Fibroblast of lung (primary cell): ENCODE measurements around the gene EVI2B. TPM values are rescaled to one million over a fixed set of nuclear protein-coding genes. Genes with fewer than 3 reads are reported as not detected.
"Not testable (repeated sequence)": the region's sequence is repeated elsewhere in the genome, so short reads cannot be mapped to it uniquely, and the experiment has no call there.

ENCODE experiments used
- DNase-seq, 2 donors: peaks; one replicate each; pipeline versions ENCODE4 v3.0.0 to v3.0.0-alpha.2; 2010; ENCODE audit warnings: low read depth in 2 of 2
- H2AFZ ChIP-seq: 2 replicates; pipeline ENCODE4 v1.5.1; 2012; ENCODE audit warnings: low read length, control low read depth, inconsistent platforms
- H3K27ac ChIP-seq: 2 replicates; pipeline ENCODE4 v1.5.1; 2011; ENCODE audit warnings: low read length, control low read depth; ENCODE audit not compliant: insufficient read depth
- H3K27me3 ChIP-seq: 2 replicates; pipeline ENCODE4 v1.5.1; 2011; ENCODE audit warnings: mild to moderate bottlenecking, low read length; ENCODE audit not compliant: control insufficient read depth, insufficient read depth
- H3K36me3 ChIP-seq: 2 replicates; pipeline ENCODE4 v1.5.1; 2011; ENCODE audit warnings: low read length; ENCODE audit not compliant: control insufficient read depth, insufficient read depth
- H3K4me1 ChIP-seq: 2 replicates; pipeline ENCODE4 v1.5.1; 2011; ENCODE audit warnings: low read length; ENCODE audit not compliant: control insufficient read depth, insufficient read depth; ENCODE audit errors: extremely low read depth
- H3K4me2 ChIP-seq: 2 replicates; pipeline ENCODE4 v1.5.1; 2011; ENCODE audit warnings: low read length, control low read depth; ENCODE audit not compliant: insufficient read depth; ENCODE audit errors: extremely low read depth
- H3K4me3 ChIP-seq, 4 experiments: fragments of 200-600 bp in 1 of 4; sonication (generic) in 1 of 4; replicated peaks in 1 of 4; 2 replicates each; pipeline ENCODE4 v1.5.1; 2011 to 2016; ENCODE audit warnings: low read length in 4 of 4, low read depth in 3 of 4, mild to moderate bottlenecking in 3 of 4, control low read depth in 2 of 4, inconsistent platforms in 1 of 4, mixed read lengths in 1 of 4; ENCODE audit not compliant: insufficient read depth in 1 of 4; ENCODE audit errors: control extremely low read depth in 1 of 4
- H3K79me2 ChIP-seq: 2 replicates; pipeline ENCODE4 v1.5.1; 2012; ENCODE audit warnings: mild to moderate bottlenecking, low read length, inconsistent platforms; ENCODE audit not compliant: control insufficient read depth, insufficient read depth
- H3K9ac ChIP-seq: 2 replicates; pipeline ENCODE4 v1.5.1; 2011; ENCODE audit warnings: mild to moderate bottlenecking, low read length, control low read depth; ENCODE audit not compliant: insufficient read depth
- H3K9me3 ChIP-seq: 2 replicates; pipeline ENCODE4 v1.5.1; 2012; ENCODE audit warnings: low read depth, low read length; ENCODE audit not compliant: control insufficient read depth, insufficient read depth
- H4K20me1 ChIP-seq: 2 replicates; pipeline ENCODE4 v1.5.1; 2011; ENCODE audit warnings: low read length; ENCODE audit not compliant: control insufficient read depth, insufficient read depth; ENCODE audit errors: extremely low read depth
- EZH2 ChIP-seq: IDR thresholded peaks from 2 replicates; pipeline ENCODE4 v1.5.1; 2012; ENCODE audit warnings: low read length, control low read depth, mild to moderate bottlenecking; ENCODE audit errors: missing control alignments
- polyA plus RNA-seq, 2 donors: library from polyadenylated mRNA; depleted of rRNA in 1 of 2; stranded (reverse) in 1 of 2; unstranded in 1 of 2; fragments of >200 nt; gene quantifications; 2 replicates each; pipeline ENCODE4 v1.2.1, GENCODE V29; 2011 to 2012; ENCODE audit warnings: missing spikeins in 1 of 2
- total RNA-seq: library from RNA; depleted of rRNA; stranded (reverse); fragments of >200 nt; gene quantifications from 2 replicates; pipeline ENCODE4 v1.2.1, GENCODE V29; 2014
- TF ChIP-seq, protein P1 (sequence below), 2 donors: IDR thresholded peaks in 1 of 2; conservative IDR thresholded peaks in 1 of 2; 1 replicate in 1 of 2; 2 replicates in 1 of 2; pipeline ENCODE4 v1.5.1; 2011 to 2012; ENCODE audit warnings: low read length in 2 of 2, control low read depth in 1 of 2, inconsistent platforms in 1 of 2, low read depth in 1 of 2, mild to moderate bottlenecking in 1 of 2

EVI2B gene
- total and polyA plus RNA-seq, 2 donors (not counting 1 experiment from before 2014, with no cell fraction given): 0.33 to 0.68 TPM

DNA sequence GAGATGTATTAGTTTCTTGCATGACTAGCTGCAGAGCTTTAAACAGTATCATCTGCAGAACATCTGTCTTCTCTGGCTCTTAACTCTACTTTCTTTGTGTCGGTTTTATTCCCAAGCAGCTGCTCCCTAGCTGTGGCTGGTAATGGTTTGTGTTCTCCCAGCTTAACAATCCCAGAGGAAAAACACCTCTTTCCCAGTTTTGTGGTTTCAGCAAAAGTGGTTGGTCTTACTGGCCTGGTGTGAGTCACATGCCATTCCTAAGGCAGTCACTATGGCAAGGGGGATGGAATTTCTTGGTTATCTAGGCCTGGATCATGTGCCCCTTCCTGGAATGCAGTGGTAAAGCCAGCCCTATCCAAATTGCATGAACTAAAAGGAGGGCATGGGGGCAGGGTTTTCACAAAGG is 44.3 kb downstream of the EVI2B start:
- Histone ChIP-seq H3K36me3 (peaks cover 2% of the 10 kb centered on the region), H3K27me3 (no peaks in the 10 kb centered on the region), H2AFZ (no peak overlapping the region), H3K27ac (peak overlapping the region; percentile 27), H3K79me2 (no peaks in the 10 kb centered on the region), H3K9ac (no peak overlapping the region), H3K4me3 (no peak overlapping the region), H4K20me1 (no peaks in the 10 kb centered on the region), H3K4me2 (peak overlapping the region; percentile 6), H3K4me1 (peaks cover 12% of the 10 kb centered on the region), H3K9me3 (no peaks in the 10 kb centered on the region)
- TF ChIP-seq, protein P1, sequence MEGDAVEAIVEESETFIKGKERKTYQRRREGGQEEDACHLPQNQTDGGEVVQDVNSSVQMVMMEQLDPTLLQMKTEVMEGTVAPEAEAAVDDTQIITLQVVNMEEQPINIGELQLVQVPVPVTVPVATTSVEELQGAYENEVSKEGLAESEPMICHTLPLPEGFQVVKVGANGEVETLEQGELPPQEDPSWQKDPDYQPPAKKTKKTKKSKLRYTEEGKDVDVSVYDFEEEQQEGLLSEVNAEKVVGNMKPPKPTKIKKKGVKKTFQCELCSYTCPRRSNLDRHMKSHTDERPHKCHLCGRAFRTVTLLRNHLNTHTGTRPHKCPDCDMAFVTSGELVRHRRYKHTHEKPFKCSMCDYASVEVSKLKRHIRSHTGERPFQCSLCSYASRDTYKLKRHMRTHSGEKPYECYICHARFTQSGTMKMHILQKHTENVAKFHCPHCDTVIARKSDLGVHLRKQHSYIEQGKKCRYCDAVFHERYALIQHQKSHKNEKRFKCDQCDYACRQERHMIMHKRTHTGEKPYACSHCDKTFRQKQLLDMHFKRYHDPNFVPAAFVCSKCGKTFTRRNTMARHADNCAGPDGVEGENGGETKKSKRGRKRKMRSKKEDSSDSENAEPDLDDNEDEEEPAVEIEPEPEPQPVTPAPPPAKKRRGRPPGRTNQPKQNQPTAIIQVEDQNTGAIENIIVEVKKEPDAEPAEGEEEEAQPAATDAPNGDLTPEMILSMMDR (conservative IDR thresholded peaks at IDR 0.05 in 1 of 2, IDR thresholded peaks at IDR 0.05 in 1 of 2; ENCODE audit: low read depth in 1 of 2, low read length in 2 of 2): no peak
- TF ChIP-seq EZH2: no peak
- peak; percentile 98 to 99 for DNase-seq

DNA sequence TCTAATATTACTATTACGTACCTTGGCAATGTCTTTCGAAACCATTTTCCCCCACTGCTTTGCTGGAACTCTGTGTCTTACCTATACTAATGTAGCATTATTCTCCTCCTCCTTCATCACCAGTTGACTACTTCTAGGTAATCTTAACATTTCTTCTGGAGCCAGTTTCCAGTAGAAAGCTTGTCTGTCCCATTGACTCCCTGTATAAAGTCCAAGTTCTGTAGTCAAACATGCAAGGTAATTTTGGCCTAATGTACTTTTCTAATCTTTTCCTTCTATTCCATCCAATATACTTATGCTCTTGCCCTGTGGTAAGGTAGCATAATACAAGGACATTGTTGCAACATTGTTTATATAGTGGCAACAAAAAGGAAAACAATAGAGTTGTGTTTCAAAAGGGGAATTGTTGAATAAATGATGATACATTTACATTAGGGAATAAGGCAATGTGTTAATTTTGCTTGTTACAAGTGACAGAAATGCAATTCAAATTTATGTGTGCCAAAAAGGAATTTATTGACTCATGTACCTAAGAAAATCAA is 44.7 kb downstream of the EVI2B start:
- H3K9me3 ChIP-seq: no peaks in the 10 kb centered on the region
- no peaks in the 10 kb centered on the region for H3K79me2 ChIP-seq
- TF ChIP-seq, protein P1 (conservative IDR thresholded peaks at IDR 0.05 in 1 of 2, IDR thresholded peaks at IDR 0.05 in 1 of 2; ENCODE audit: low read depth in 1 of 2, low read length in 2 of 2): no peak
- TF ChIP-seq EZH2: no peak
- DNase-seq: no peak
- peak overlapping the region; percentile 6 for H3K4me2 ChIP-seq
- no peak overlapping the region for H3K9ac ChIP-seq
- peaks cover 2% of the 10 kb centered on the region for H3K36me3 ChIP-seq
- H4K20me1 ChIP-seq: no peaks in the 10 kb centered on the region
- peak overlapping the region; percentile 27 for H3K27ac ChIP-seq
- peaks cover 12% of the 10 kb centered on the region for H3K4me1 ChIP-seq
- H3K4me3 ChIP-seq: no peak overlapping the region
- no peak overlapping the region for H2AFZ ChIP-seq
- H3K27me3 ChIP-seq: no peaks in the 10 kb centered on the region

DNA sequence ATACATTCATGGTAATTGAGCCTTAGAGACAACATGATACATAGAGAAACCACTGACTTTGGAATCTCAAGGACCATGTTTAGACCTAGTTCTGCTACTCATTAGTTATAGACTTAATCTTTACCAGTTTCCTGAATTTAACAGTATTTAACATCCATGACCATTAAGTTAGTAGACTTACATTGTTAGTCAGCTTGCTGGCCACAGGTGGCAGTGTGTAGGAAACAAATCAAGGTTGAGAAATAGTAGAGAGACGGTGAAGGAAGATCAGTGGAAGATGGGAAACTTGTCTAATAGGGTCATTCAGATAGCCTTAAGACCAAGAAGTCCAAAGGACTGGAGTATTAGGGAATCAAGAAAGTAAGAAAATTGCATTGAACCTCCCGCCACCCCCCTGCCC is 47.8 kb downstream of the EVI2B start:
- H3K36me3 ChIP-seq: peaks cover 2% of the 10 kb centered on the region

GRCh38 chr17:31262923-31263322 is 50.9 kb downstream of the EVI2B start:
- not testable (repeated sequence) for H3K4me2 ChIP-seq, DNase-seq, H3K79me2 ChIP-seq, H3K27me3 ChIP-seq, H3K36me3 ChIP-seq, H3K9ac ChIP-seq, H3K9me3 ChIP-seq, H2AFZ ChIP-seq, H3K27ac ChIP-seq, H3K4me1 ChIP-seq, H3K4me3 ChIP-seq, H4K20me1 ChIP-seq

More for the DNA sequence above, 47.8 kb downstream of the EVI2B start:
- Histone ChIP-seq H3K27ac (no peak overlapping the region), H3K9me3 (no peaks in the 10 kb centered on the region), H2AFZ (no peak overlapping the region), H3K4me1 (peaks cover 7% of the 10 kb centered on the region), H3K4me3 (no peak overlapping the region), H3K27me3 (no peaks in the 10 kb centered on the region), H3K79me2 (no peaks in the 10 kb centered on the region), H4K20me1 (no peaks in the 10 kb centered on the region), H3K4me2 (no peak overlapping the region), H3K9ac (no peak overlapping the region)
- TF ChIP-seq, protein P1 (conservative IDR thresholded peaks at IDR 0.05 in 1 of 2, IDR thresholded peaks at IDR 0.05 in 1 of 2; ENCODE audit: low read depth in 1 of 2, low read length in 2 of 2): no peak
- no peak for TF ChIP-seq EZH2
- no peak for DNase-seq
